HUDEP-2 (cell line): ENCODE measurements around the gene NUP93.
"Not testable (repeated sequence)": the region's sequence is repeated elsewhere in the genome, so short reads cannot be mapped to it uniquely, and the experiment has no call there.

ENCODE experiments used
- DNase-seq, 76 experiments: peaks; one replicate each; lab custom pipeline; 2025; ENCODE audit not compliant: unreplicated experiment in 76 of 76; lab: John Stamatoyannopoulos, UW

Gene NUP93

GRCh38 chr16:56708525-56709442 lies 21.1 kb upstream of the NUP93 start:
- DNase-seq, result no peak

- DNase-seq, result no peak
Measured at GRCh38 chr16:56709443-56710040, 20.4 kb upstream of the NUP93 start.

- DNase-seq, result no peak
Measured at GRCh38 chr16:56710181-56710737, 19.7 kb upstream of the NUP93 start.

GRCh38 chr16:56711862-56712261 lies 18.1 kb upstream of the NUP93 start:
- no peak for DNase-seq

GRCh38 chr16:56713794-56714193 lies 16.1 kb upstream of the NUP93 start:
- no peak for DNase-seq

GRCh38 chr16:56715126-56715525 lies 14.8 kb upstream of the NUP93 start:
- peak in 34 of 76 experiments; percentile 3 to 52 (median 26) for DNase-seq

- DNase-seq, result no peak
Measured at GRCh38 chr16:56716761-56717160, 13.2 kb upstream of the NUP93 start.

GRCh38 chr16:56717532-56717931 lies 12.4 kb upstream of the NUP93 start:
- DNase-seq, result not testable (repeated sequence)

GRCh38 chr16:56722200-56722842 lies 7.6 kb upstream of the NUP93 start:
- no peak for DNase-seq

GRCh38 chr16:56724191-56724590 lies 5.7 kb upstream of the NUP93 start:
- no peak for DNase-seq

GRCh38 chr16:56726283-56726682 lies 3.6 kb upstream of the NUP93 start:
- DNase-seq, result no peak

- DNase-seq, result no peak
Measured at GRCh38 chr16:56726926-56727325, 3.0 kb upstream of the NUP93 start.

GRCh38 chr16:56728027-56728426 lies 1.9 kb upstream of the NUP93 start:
- DNase-seq, result no peak

- DNase-seq, result peak in 2 of 76 experiments; percentile 12 to 35
Measured at GRCh38 chr16:56728980-56729734, 772 bp upstream of the NUP93 start.

GRCh38 chr16:56732366-56732765 lies 2.4 kb downstream of the NUP93 start:
- no peak for DNase-seq

- no peak for DNase-seq
Measured at GRCh38 chr16:56732832-56733231, 2.9 kb downstream of the NUP93 start.

GRCh38 chr16:56734429-56734828 lies 4.5 kb downstream of the NUP93 start:
- DNase-seq, result no peak

GRCh38 chr16:56736476-56736875 lies 6.5 kb downstream of the NUP93 start:
- no peak for DNase-seq

GRCh38 chr16:56737539-56737938 lies 7.6 kb downstream of the NUP93 start:
- no peak for DNase-seq

GRCh38 chr16:56738221-56738620 lies 8.3 kb downstream of the NUP93 start:
- no peak for DNase-seq

- DNase-seq, result not testable (repeated sequence)
Measured at GRCh38 chr16:56739378-56739777, 9.4 kb downstream of the NUP93 start.
